Muscle of leg (tissue), 11 donors: ENCODE results near the gene NOS1AP. TPM values are rescaled to one million over a fixed set of nuclear protein-coding genes. Genes with fewer than 3 reads are reported as not detected.
"Not testable (repeated sequence)": the region's sequence is repeated elsewhere in the genome, so short reads cannot be mapped to it uniquely, and the experiment has no call there.

ENCODE experiments used
- DNase-seq: peaks from one replicate; pipeline ENCODE4 v3.0.0; 2013
- H3K27ac ChIP-seq: one replicate; pipeline ENCODE4 v1.5.1; 2013; ENCODE audit warnings: mild to moderate bottlenecking, low read length, control low read depth
- H3K27me3 ChIP-seq: one replicate; pipeline ENCODE4 v1.6.1; 2013; ENCODE audit warnings: low read length; ENCODE audit not compliant: control insufficient read depth, insufficient read depth
- H3K36me3 ChIP-seq: one replicate; pipeline ENCODE4 v1.6.1; 2013; ENCODE audit warnings: low read length; ENCODE audit not compliant: control insufficient read depth, insufficient read depth
- H3K4me1 ChIP-seq: one replicate; pipeline ENCODE4 v1.6.1; 2013; ENCODE audit warnings: low read length; ENCODE audit not compliant: control insufficient read depth, insufficient read depth
- H3K4me3 ChIP-seq: one replicate; pipeline ENCODE4 v1.5.1; 2013; ENCODE audit warnings: low read length, control low read depth
- H3K9me3 ChIP-seq: replicated peaks from 2 replicates; pipeline ENCODE4 v1.6.1; 2013; ENCODE audit warnings: low read depth, low read length; ENCODE audit not compliant: control insufficient read depth
- WGBS: methylation state at CpG from one replicate; pipeline ENCODE4 v1.1.5; 2013; ENCODE audit warnings: missing lambda C conversion rate; ENCODE audit not compliant: insufficient coverage; 5-methylcytosine and 5-hydroxymethylcytosine counted together
- polyA plus RNA-seq, 8 donors: library from polyadenylated mRNA; unstranded; fragments of 120-200 nt; gene quantifications; one replicate each; pipeline versions ENCODE4 v1.2.1 to v1.2.3, GENCODE V29; 2013; ENCODE audit warnings: inconsistent platforms in 1 of 8, low replicate concordance in 1 of 8; ENCODE audit not compliant: insufficient read length in 8 of 8, insufficient read depth in 1 of 8
- total RNA-seq: library from RNA; stranded (reverse); fragments of 120-200 nt; gene quantifications from one replicate; pipeline ENCODE4 v1.2.4, GENCODE V29; 2013

Gene NOS1AP
- total and polyA plus RNA-seq, 9 donors: 0.40 to 1.8 (median 0.88) TPM

GRCh38 chr1:162055062-162055461, 14.4 kb upstream of the NOS1AP start:
- 50% methylated on average over 3 of the region's 3 CpGs for WGBS
- no peak overlapping the region for H3K4me3 ChIP-seq
- no peak for DNase-seq

GRCh38 chr1:162056043-162056442, 13.4 kb upstream of the NOS1AP start:
- no peaks in the 10 kb centered on the region for H3K36me3 ChIP-seq
- no peak overlapping the region for H3K4me3 ChIP-seq
- H3K9me3 ChIP-seq: no peaks in the 10 kb centered on the region
- no peak overlapping the region for H3K27ac ChIP-seq
- WGBS: no CpG with 5 or more reads among the region's 3 CpGs
- peaks cover 2% of the 10 kb centered on the region for H3K27me3 ChIP-seq
- no peaks in the 10 kb centered on the region for H3K4me1 ChIP-seq
- DNase-seq: peak; percentile 67

More at GRCh38 chr1:162055062-162055461, 14.4 kb upstream of the NOS1AP start:
- Histone ChIP-seq H3K27me3 (peaks cover 2% of the 10 kb centered on the region), H3K9me3 (no peaks in the 10 kb centered on the region), H3K27ac (no peak overlapping the region), H3K36me3 (no peaks in the 10 kb centered on the region), H3K4me1 (no peaks in the 10 kb centered on the region)

GRCh38 chr1:162056579-162056978, 12.9 kb upstream of the NOS1AP start:
- Histone ChIP-seq H3K9me3 (no peaks in the 10 kb centered on the region), H3K27me3 (peaks cover 2% of the 10 kb centered on the region), H3K4me3 (no peak overlapping the region), H3K27ac (no peak overlapping the region), H3K4me1 (no peaks in the 10 kb centered on the region), H3K36me3 (no peaks in the 10 kb centered on the region)
- 80% methylated on average over 2 of the region's 3 CpGs for WGBS
- DNase-seq: no peak

- no peaks in the 10 kb centered on the region for H3K36me3 ChIP-seq
These were observed 9.8 kb upstream of the NOS1AP start for GRCh38 chr1:162059721-162060120.

GRCh38 chr1:162060314-162060713, 9.2 kb upstream of the NOS1AP start:
- DNase-seq: no peak
- Histone ChIP-seq H3K27me3 (peaks cover 2% of the 10 kb centered on the region), H3K9me3 (no peaks in the 10 kb centered on the region), H3K36me3 (no peaks in the 10 kb centered on the region), H3K4me3 (no peak overlapping the region), H3K4me1 (peaks cover 2% of the 10 kb centered on the region), H3K27ac (no peak overlapping the region)
- WGBS: 86% methylated on average over 1 of the region's 1 CpG

More at GRCh38 chr1:162059721-162060120, 9.8 kb upstream of the NOS1AP start:
- Histone ChIP-seq H3K27me3 (no peaks in the 10 kb centered on the region), H3K4me1 (peaks cover 2% of the 10 kb centered on the region), H3K4me3 (no peak overlapping the region), H3K9me3 (no peaks in the 10 kb centered on the region), H3K27ac (no peak overlapping the region)
- DNase-seq: no peak
- WGBS: no CpG with 5 or more reads among the region's 3 CpGs

- peak; percentile 21 for DNase-seq
- Histone ChIP-seq H3K27ac (no peak overlapping the region), H3K4me3 (no peak overlapping the region), H3K9me3 (no peaks in the 10 kb centered on the region), H3K4me1 (peaks cover 2% of the 10 kb centered on the region), H3K36me3 (no peaks in the 10 kb centered on the region), H3K27me3 (peaks cover 2% of the 10 kb centered on the region)
- WGBS: 6% methylated on average over 3 of the region's 4 CpGs
These were observed 6.9 kb upstream of the NOS1AP start for GRCh38 chr1:162062542-162063015.

- Histone ChIP-seq H3K27me3 (peaks cover 3% of the 10 kb centered on the region), H3K4me1 (peaks cover 5% of the 10 kb centered on the region), H3K4me3 (no peak overlapping the region), H3K36me3 (no peaks in the 10 kb centered on the region), H3K27ac (no peak overlapping the region), H3K9me3 (no peaks in the 10 kb centered on the region)
- no peak for DNase-seq
- WGBS: no CpG with 5 or more reads among the region's 2 CpGs
These were observed 4.5 kb upstream of the NOS1AP start for GRCh38 chr1:162065016-162065415.

GRCh38 chr1:162066836-162067235, 2.7 kb upstream of the NOS1AP start:
- H3K27ac ChIP-seq, H3K9me3 ChIP-seq, DNase-seq, H3K4me3 ChIP-seq, H3K36me3 ChIP-seq: not testable (repeated sequence)
- peaks cover 12% of the 10 kb centered on the region for H3K4me1 ChIP-seq
- WGBS: no CpG with 5 or more reads among the region's 4 CpGs
- peaks cover 19% of the 10 kb centered on the region for H3K27me3 ChIP-seq

GRCh38 chr1:162067466-162067865, 2.0 kb upstream of the NOS1AP start:
- H3K9me3 ChIP-seq: no peaks in the 10 kb centered on the region
- WGBS: no CpG with 5 or more reads among the region's 1 CpG
- no peak for DNase-seq
- no peaks in the 10 kb centered on the region for H3K36me3 ChIP-seq
- H3K4me3 ChIP-seq: no peak overlapping the region
- H3K4me1 ChIP-seq: peaks cover 12% of the 10 kb centered on the region
- peaks cover 24% of the 10 kb centered on the region for H3K27me3 ChIP-seq
- H3K27ac ChIP-seq: no peak overlapping the region

- 60% methylated on average over 1 of the region's 4 CpGs for WGBS
- Histone ChIP-seq H3K27ac (no peak overlapping the region), H3K36me3 (no peaks in the 10 kb centered on the region), H3K4me3 (no peak overlapping the region), H3K27me3 (peaks cover 30% of the 10 kb centered on the region), H3K4me1 (peaks cover 10% of the 10 kb centered on the region), H3K9me3 (no peaks in the 10 kb centered on the region)
- DNase-seq: no peak
These were observed 1.2 kb upstream of the NOS1AP start for GRCh38 chr1:162068301-162068700.
